ENCODE results near the gene CRB2.
"Not testable (repeated sequence)": the region's sequence is repeated elsewhere in the genome, so short reads cannot be mapped to it uniquely, and the experiment has no call there.

CRB2 gene

GRCh38 chr9:123387686-123388085 lies 31.7 kb downstream of the CRB2 start:
- no peak for DNase-seq

- DNase-seq: no peak
Observed at GRCh38 chr9:123389070-123389469, 33.1 kb downstream of the CRB2 start.

GRCh38 chr9:123389698-123390097 lies 33.7 kb downstream of the CRB2 start:
- DNase-seq: no peak

GRCh38 chr9:123390337-123391135 lies 34.5 kb downstream of the CRB2 start:
- DNase-seq: no peak

GRCh38 chr9:123391233-123391632 lies 35.2 kb downstream of the CRB2 start:
- DNase-seq: no peak

- DNase-seq: no peak
Observed at GRCh38 chr9:123391946-123392345, 35.9 kb downstream of the CRB2 start.

- no peak for DNase-seq
Observed at GRCh38 chr9:123392802-123393201, 36.8 kb downstream of the CRB2 start.

GRCh38 chr9:123394291-123395235 lies 38.6 kb downstream of the CRB2 start:
- DNase-seq: no peak

- DNase-seq: no peak
Observed at GRCh38 chr9:123395276-123395688, 39.3 kb downstream of the CRB2 start.

- no peak for DNase-seq
Observed at GRCh38 chr9:123395689-123396511, 39.9 kb downstream of the CRB2 start.

- DNase-seq: no peak
Observed at GRCh38 chr9:123397975-123398374, 42.0 kb downstream of the CRB2 start.

- DNase-seq: not testable (repeated sequence)
Observed at GRCh38 chr9:123398938-123399337, 42.9 kb downstream of the CRB2 start.

GRCh38 chr9:123399803-123400378 lies 43.9 kb downstream of the CRB2 start:
- no peak for DNase-seq

- DNase-seq: no peak
Observed at GRCh38 chr9:123400926-123401503, 45.0 kb downstream of the CRB2 start.

GRCh38 chr9:123401879-123402513 lies 46.0 kb downstream of the CRB2 start:
- DNase-seq: no peak

GRCh38 chr9:123402981-123403509 lies 47.0 kb downstream of the CRB2 start:
- DNase-seq: no peak

GRCh38 chr9:123406016-123406415 lies 50.0 kb downstream of the CRB2 start:
- DNase-seq: no peak

GRCh38 chr9:123406691-123407216 lies 50.8 kb downstream of the CRB2 start:
- DNase-seq: no peak

GRCh38 chr9:123407217-123407851 lies 51.3 kb downstream of the CRB2 start:
- DNase-seq: no peak
